GM23338 (cell line): ENCODE data around the gene OCIAD1. TPM values are rescaled to one million over a fixed set of nuclear protein-coding genes. Genes with fewer than 3 reads are reported as not detected.

ENCODE experiments used
- ATAC-seq: fragments of 200-7000 bp; cut with Tn5 transposase; 3 replicates; pipeline ENCODE4 v1.9.1; 2020
- DNase-seq: peaks from one replicate; pipeline ENCODE4 v3.0.0-alpha.2; 2015; ENCODE audit warnings: low spot score
- H2AFZ ChIP-seq: fragments of 200-600 bp; sonication (generic); 2 replicates; pipeline ENCODE4 v1.8.0; 2016; ENCODE audit warnings: antibody characterized with exemption, mild to moderate bottlenecking, moderate library complexity
- H3F3A ChIP-seq: fragments of 200-600 bp; sonication (generic); replicated peaks from 2 replicates; pipeline ENCODE4 v1.8.0; 2017; ENCODE audit warnings: antibody characterized with exemption, mixed run types, low read depth
- H3K27ac ChIP-seq: fragments of 200-600 bp; sonication (generic); 2 replicates; pipeline ENCODE4 v1.6.1; 2016; ENCODE audit warnings: low read depth
- H3K27me3 ChIP-seq: fragments of 200-600 bp; sonication (generic); 2 replicates; pipeline ENCODE4 v1.8.0; 2016; ENCODE audit warnings: mild to moderate bottlenecking, mixed run types, moderate library complexity; ENCODE audit not compliant: insufficient read depth
- H3K36me3 ChIP-seq: fragments of 200-600 bp; sonication (generic); 2 replicates; pipeline ENCODE4 v1.8.0; 2016; ENCODE audit warnings: mild to moderate bottlenecking; ENCODE audit not compliant: insufficient read depth
- H3K4me1 ChIP-seq: fragments of 200-600 bp; sonication (generic); 2 replicates; pipeline ENCODE4 v1.8.0; 2016; ENCODE audit warnings: mild to moderate bottlenecking, moderate library complexity; ENCODE audit not compliant: insufficient read depth
- H3K4me2 ChIP-seq: fragments of 200-600 bp; sonication (generic); 2 replicates; pipeline ENCODE4 v1.7.1; 2017; ENCODE audit warnings: mixed run types
- H3K4me3 ChIP-seq: fragments of 200-600 bp; sonication (generic); 2 replicates; pipeline ENCODE4 v1.6.1; 2016; ENCODE audit warnings: mixed run types
- H3K79me2 ChIP-seq: fragments of 200-600 bp; sonication (generic); replicated peaks from 2 replicates; pipeline ENCODE4 v1.8.0; 2017; ENCODE audit warnings: mild to moderate bottlenecking; ENCODE audit not compliant: insufficient read depth
- H3K9me2 ChIP-seq: fragments of 200-600 bp; sonication (generic); 2 replicates; pipeline ENCODE4 v1.8.0; 2017; ENCODE audit not compliant: insufficient read depth
- H4K20me1 ChIP-seq: fragments of 200-600 bp; sonication (generic); replicated peaks from 2 replicates; pipeline ENCODE4 v1.8.0; 2017; ENCODE audit warnings: mild to moderate bottlenecking; ENCODE audit not compliant: insufficient read depth
- H3K27ac Mint-ChIP-seq: 2 replicates; pipeline ENCODE4 v1.8.0; 2020; ENCODE audit warnings: inconsistent platforms, mild to moderate bottlenecking, moderate library complexity, mixed read lengths
- H3K27me3 Mint-ChIP-seq: 3 replicates; pipeline ENCODE4 v1.8.0; 2022; ENCODE audit warnings: low read depth, mild to moderate bottlenecking, moderate library complexity, mixed read lengths, inconsistent platforms; ENCODE audit not compliant: insufficient read depth, poor library complexity
- H3K36me3 Mint-ChIP-seq: 3 replicates; pipeline ENCODE4 v1.8.0; 2021; ENCODE audit warnings: low read depth, mild to moderate bottlenecking, inconsistent platforms, moderate library complexity, mixed read lengths
- H3K4me1 Mint-ChIP-seq: 3 replicates; pipeline ENCODE4 v1.8.0; 2020; ENCODE audit warnings: mild to moderate bottlenecking, inconsistent platforms, mixed read lengths
- H3K4me3 Mint-ChIP-seq: 3 replicates; pipeline ENCODE4 v1.8.0; 2021; ENCODE audit warnings: moderate library complexity, mild to moderate bottlenecking, inconsistent platforms, mixed read lengths
- H3K9me3 Mint-ChIP-seq: 3 replicates; pipeline ENCODE4 v1.8.0; 2020; ENCODE audit warnings: moderate library complexity, mild to moderate bottlenecking, inconsistent platforms, mixed read lengths
- CREB1 ChIP-seq: fragments of 250-450 bp; sonication (Bioruptor Pico); IDR thresholded peaks from 2 replicates; pipeline ENCODE4 v1.5.0; 2020; ENCODE audit warnings: low read depth, mild to moderate bottlenecking, moderate library complexity
- EZH2 ChIP-seq: fragments of 200-600 bp; sonication (generic); IDR thresholded peaks from one replicate; pipeline ENCODE4 v1.8.0; 2017; ENCODE audit warnings: antibody characterized with exemption, mild to moderate bottlenecking, low read depth; ENCODE audit not compliant: unreplicated experiment
- EZH2phosphoT487 ChIP-seq: fragments of 200-600 bp; sonication (generic); IDR thresholded peaks from one replicate; pipeline ENCODE4 v1.8.1; 2018; ENCODE audit warnings: antibody characterized with exemption; ENCODE audit not compliant: unreplicated experiment
- JUNB ChIP-seq: IDR thresholded peaks from one replicate; pipeline ENCODE4 v1.6.1; 2016; ENCODE audit warnings: antibody characterized with exemption; ENCODE audit not compliant: unreplicated experiment
- NANOG ChIP-seq: IDR thresholded peaks from 2 replicates; pipeline ENCODE4 v1.6.1; 2016; ENCODE audit warnings: antibody characterized with exemption, borderline replicate concordance
- POLR2AphosphoS5 ChIP-seq: IDR thresholded peaks from 2 replicates; pipeline ENCODE4 v1.6.1; 2016; ENCODE audit warnings: antibody characterized with exemption, low read depth
- STAT1 ChIP-seq: IDR thresholded peaks from one replicate; pipeline ENCODE4 v1.6.1; 2016; ENCODE audit warnings: antibody characterized with exemption; ENCODE audit not compliant: unreplicated experiment
- ZNF114 ChIP-seq: fragments of 250-450 bp; sonication (Bioruptor Pico); IDR thresholded peaks from 2 replicates; pipeline ENCODE4 v1.5.0; 2020; ENCODE audit warnings: mild to moderate bottlenecking, moderate library complexity
- ZNF331 ChIP-seq: fragments of 250-450 bp; sonication (Bioruptor Pico); IDR thresholded peaks from 2 replicates; pipeline ENCODE4 v1.5.0; 2020; ENCODE audit warnings: low read depth, mild to moderate bottlenecking, moderate library complexity
- polyA plus RNA-seq: library from polyadenylated mRNA; unstranded; fragments of >200 nt; fragmentation: Nextera tagmentation; extraction: Ambion mirVana; gene quantifications from 2 replicates; pipeline ENCODE4 v1.2.1, GENCODE V29; 2016
- total RNA-seq: library from RNA; depleted of rRNA; stranded (reverse); fragments of >200 nt; shearing (Covaris generic); gene quantifications from 2 replicates; pipeline ENCODE4 v1.2.3, GENCODE V29; 2014
- TF ChIP-seq, protein P1 (sequence below): fragments of 250-450 bp; sonication (Bioruptor Pico); IDR thresholded peaks from 2 replicates; pipeline ENCODE4 v1.5.0; 2020; ENCODE audit warnings: mild to moderate bottlenecking, moderate library complexity
- TF ChIP-seq, protein P2 (sequence below): IDR thresholded peaks from 2 replicates; pipeline ENCODE4 v1.6.1; 2016; ENCODE audit warnings: antibody characterized with exemption
- TF ChIP-seq, protein P3 (sequence below): IDR thresholded peaks from one replicate; pipeline ENCODE4 v1.6.1; 2018; ENCODE audit warnings: antibody characterized with exemption; ENCODE audit not compliant: unreplicated experiment
- TF ChIP-seq, protein P4 (sequence below), 2 experiments: fragments of 200-600 bp in 1 of 2; sonication (generic) in 1 of 2; conservative IDR thresholded peaks; 2 replicates each; pipeline versions ENCODE4 v1.5.1 to v1.6.1; 2016 to 2017; ENCODE audit warnings: antibody characterized with exemption in 2 of 2, low read depth in 2 of 2, mild to moderate bottlenecking in 2 of 2, moderate library complexity in 1 of 2

OCIAD1 gene
- total and polyA plus RNA-seq, 2 experiments from 2014 or later = 125 to 190 TPM

DNA sequence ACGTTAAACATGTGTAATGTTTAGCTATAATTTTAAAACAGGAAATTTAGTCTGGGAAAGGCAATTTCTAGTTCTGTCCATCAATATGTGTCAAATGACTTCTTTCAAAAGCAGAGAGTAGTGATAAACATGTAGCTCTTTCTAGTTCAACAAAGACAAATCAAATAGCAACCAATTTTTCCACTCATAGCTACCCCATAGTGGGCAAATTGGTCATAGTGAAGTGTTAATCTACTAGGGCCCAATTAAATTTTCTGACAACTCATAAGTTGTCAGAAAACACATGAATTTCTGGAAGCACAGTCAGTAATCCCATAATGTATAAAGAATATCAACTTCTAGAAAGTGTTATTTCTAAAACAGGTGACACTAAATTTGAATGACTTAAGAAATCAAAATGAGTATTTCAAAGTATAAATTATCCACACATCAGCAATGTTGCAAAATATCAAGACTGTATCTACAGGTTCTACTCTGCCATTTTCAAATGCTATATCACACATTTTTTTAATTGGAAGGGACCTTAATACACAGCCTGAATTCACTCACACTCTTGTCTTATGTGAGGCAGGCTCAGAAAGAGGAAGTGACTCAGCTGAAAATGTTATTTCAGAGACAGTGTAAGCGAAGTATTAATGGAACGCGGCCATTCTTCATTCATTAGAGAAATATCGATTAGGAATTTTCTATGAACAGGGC, 68.0 kb downstream of the OCIAD1 start:
- H3K9me2 ChIP-seq = no peaks in the 10 kb centered on the region
- no peak for ATAC-seq
- DNase-seq = no peak
- H3K79me2 ChIP-seq = no peaks in the 10 kb centered on the region
- Mint-ChIP-seq H3K27me3 (no peaks in the 10 kb centered on the region), H3K36me3 (peaks cover 59% of the 10 kb centered on the region), H3K4me1 (no peaks in the 10 kb centered on the region), H3K9me3 (no peaks in the 10 kb centered on the region; the same call in 2 of the 3 replicates), H3K4me3 (no peak overlapping the region), H3K27ac (no peak overlapping the region; the same call in 1 of the 2 replicates)
- no peaks in the 10 kb centered on the region for H3F3A ChIP-seq
- H4K20me1 ChIP-seq = no peaks in the 10 kb centered on the region; the same call in 1 of the 2 replicates
- no peak overlapping the region for H3K4me2 ChIP-seq
- no peaks in the 10 kb centered on the region for H3K4me1 ChIP-seq
- H2AFZ ChIP-seq = no peak overlapping the region
- peaks cover 29% of the 10 kb centered on the region for H3K36me3 ChIP-seq
- H3K4me3 ChIP-seq = no peak overlapping the region
- TF ChIP-seq, protein P1, sequence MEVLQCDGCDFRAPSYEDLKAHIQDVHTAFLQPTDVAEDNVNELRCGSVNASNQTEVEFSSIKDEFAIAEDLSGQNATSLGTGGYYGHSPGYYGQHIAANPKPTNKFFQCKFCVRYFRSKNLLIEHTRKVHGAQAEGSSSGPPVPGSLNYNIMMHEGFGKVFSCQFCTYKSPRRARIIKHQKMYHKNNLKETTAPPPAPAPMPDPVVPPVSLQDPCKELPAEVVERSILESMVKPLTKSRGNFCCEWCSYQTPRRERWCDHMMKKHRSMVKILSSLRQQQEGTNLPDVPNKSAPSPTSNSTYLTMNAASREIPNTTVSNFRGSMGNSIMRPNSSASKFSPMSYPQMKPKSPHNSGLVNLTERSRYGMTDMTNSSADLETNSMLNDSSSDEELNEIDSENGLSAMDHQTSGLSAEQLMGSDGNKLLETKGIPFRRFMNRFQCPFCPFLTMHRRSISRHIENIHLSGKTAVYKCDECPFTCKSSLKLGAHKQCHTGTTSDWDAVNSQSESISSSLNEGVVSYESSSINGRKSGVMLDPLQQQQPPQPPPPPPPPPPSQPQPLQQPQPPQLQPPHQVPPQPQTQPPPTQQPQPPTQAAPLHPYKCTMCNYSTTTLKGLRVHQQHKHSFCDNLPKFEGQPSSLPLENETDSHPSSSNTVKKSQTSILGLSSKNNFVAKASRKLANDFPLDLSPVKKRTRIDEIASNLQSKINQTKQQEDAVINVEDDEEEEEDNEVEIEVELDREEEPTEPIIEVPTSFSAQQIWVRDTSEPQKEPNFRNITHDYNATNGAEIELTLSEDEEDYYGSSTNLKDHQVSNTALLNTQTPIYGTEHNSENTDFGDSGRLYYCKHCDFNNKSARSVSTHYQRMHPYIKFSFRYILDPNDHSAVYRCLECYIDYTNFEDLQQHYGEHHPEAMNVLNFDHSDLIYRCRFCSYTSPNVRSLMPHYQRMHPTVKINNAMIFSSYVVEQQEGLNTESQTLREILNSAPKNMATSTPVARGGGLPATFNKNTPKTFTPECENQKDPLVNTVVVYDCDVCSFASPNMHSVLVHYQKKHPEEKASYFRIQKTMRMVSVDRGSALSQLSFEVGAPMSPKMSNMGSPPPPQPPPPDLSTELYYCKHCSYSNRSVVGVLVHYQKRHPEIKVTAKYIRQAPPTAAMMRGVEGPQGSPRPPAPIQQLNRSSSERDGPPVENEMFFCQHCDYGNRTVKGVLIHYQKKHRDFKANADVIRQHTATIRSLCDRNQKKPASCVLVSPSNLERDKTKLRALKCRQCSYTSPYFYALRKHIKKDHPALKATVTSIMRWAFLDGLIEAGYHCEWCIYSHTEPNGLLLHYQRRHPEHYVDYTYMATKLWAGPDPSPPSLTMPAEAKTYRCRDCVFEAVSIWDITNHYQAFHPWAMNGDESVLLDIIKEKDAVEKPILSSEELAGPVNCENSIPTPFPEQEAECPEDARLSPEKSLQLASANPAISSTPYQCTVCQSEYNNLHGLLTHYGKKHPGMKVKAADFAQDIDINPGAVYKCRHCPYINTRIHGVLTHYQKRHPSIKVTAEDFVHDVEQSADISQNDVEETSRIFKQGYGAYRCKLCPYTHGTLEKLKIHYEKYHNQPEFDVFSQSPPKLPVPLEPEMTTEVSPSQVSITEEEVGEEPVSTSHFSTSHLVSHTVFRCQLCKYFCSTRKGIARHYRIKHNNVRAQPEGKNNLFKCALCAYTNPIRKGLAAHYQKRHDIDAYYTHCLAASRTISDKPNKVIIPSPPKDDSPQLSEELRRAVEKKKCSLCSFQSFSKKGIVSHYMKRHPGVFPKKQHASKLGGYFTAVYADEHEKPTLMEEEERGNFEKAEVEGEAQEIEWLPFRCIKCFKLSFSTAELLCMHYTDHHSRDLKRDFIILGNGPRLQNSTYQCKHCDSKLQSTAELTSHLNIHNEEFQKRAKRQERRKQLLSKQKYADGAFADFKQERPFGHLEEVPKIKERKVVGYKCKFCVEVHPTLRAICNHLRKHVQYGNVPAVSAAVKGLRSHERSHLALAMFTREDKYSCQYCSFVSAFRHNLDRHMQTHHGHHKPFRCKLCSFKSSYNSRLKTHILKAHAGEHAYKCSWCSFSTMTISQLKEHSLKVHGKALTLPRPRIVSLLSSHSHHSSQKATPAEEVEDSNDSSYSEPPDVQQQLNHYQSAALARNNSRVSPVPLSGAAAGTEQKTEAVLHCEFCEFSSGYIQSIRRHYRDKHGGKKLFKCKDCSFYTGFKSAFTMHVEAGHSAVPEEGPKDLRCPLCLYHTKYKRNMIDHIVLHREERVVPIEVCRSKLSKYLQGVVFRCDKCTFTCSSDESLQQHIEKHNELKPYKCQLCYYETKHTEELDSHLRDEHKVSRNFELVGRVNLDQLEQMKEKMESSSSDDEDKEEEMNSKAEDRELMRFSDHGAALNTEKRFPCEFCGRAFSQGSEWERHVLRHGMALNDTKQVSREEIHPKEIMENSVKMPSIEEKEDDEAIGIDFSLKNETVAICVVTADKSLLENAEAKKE (CRISPR knock-in tag) = no peak
- TF ChIP-seq JUNB (no peak), ZNF331 (CRISPR knock-in tag) (no peak), ZNF114 (no peak), STAT1 (no peak), NANOG (no peak), CREB1 (no peak), POLR2AphosphoS5 (no peak), EZH2 (no peak), EZH2phosphoT487 (no peak)
- TF ChIP-seq, protein P2, sequence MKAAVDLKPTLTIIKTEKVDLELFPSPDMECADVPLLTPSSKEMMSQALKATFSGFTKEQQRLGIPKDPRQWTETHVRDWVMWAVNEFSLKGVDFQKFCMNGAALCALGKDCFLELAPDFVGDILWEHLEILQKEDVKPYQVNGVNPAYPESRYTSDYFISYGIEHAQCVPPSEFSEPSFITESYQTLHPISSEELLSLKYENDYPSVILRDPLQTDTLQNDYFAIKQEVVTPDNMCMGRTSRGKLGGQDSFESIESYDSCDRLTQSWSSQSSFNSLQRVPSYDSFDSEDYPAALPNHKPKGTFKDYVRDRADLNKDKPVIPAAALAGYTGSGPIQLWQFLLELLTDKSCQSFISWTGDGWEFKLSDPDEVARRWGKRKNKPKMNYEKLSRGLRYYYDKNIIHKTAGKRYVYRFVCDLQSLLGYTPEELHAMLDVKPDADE = no peak
- TF ChIP-seq, protein P3, sequence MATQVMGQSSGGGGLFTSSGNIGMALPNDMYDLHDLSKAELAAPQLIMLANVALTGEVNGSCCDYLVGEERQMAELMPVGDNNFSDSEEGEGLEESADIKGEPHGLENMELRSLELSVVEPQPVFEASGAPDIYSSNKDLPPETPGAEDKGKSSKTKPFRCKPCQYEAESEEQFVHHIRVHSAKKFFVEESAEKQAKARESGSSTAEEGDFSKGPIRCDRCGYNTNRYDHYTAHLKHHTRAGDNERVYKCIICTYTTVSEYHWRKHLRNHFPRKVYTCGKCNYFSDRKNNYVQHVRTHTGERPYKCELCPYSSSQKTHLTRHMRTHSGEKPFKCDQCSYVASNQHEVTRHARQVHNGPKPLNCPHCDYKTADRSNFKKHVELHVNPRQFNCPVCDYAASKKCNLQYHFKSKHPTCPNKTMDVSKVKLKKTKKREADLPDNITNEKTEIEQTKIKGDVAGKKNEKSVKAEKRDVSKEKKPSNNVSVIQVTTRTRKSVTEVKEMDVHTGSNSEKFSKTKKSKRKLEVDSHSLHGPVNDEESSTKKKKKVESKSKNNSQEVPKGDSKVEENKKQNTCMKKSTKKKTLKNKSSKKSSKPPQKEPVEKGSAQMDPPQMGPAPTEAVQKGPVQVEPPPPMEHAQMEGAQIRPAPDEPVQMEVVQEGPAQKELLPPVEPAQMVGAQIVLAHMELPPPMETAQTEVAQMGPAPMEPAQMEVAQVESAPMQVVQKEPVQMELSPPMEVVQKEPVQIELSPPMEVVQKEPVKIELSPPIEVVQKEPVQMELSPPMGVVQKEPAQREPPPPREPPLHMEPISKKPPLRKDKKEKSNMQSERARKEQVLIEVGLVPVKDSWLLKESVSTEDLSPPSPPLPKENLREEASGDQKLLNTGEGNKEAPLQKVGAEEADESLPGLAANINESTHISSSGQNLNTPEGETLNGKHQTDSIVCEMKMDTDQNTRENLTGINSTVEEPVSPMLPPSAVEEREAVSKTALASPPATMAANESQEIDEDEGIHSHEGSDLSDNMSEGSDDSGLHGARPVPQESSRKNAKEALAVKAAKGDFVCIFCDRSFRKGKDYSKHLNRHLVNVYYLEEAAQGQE = no peak
- TF ChIP-seq, protein P4, sequence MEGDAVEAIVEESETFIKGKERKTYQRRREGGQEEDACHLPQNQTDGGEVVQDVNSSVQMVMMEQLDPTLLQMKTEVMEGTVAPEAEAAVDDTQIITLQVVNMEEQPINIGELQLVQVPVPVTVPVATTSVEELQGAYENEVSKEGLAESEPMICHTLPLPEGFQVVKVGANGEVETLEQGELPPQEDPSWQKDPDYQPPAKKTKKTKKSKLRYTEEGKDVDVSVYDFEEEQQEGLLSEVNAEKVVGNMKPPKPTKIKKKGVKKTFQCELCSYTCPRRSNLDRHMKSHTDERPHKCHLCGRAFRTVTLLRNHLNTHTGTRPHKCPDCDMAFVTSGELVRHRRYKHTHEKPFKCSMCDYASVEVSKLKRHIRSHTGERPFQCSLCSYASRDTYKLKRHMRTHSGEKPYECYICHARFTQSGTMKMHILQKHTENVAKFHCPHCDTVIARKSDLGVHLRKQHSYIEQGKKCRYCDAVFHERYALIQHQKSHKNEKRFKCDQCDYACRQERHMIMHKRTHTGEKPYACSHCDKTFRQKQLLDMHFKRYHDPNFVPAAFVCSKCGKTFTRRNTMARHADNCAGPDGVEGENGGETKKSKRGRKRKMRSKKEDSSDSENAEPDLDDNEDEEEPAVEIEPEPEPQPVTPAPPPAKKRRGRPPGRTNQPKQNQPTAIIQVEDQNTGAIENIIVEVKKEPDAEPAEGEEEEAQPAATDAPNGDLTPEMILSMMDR (conservative IDR thresholded peaks at IDR 0.05; ENCODE audit: low read depth in 2 of 2) = no peak
- no peak overlapping the region for H3K27ac ChIP-seq
- H3K27me3 ChIP-seq = no peaks in the 10 kb centered on the region
